GM18858 (cell line): ENCODE results near the gene DPY19L1.
A peak's percentile ranks its signal among the peaks of the same experiment; 100 is the strongest.
"Not testable (repeated sequence)": the region's sequence is repeated elsewhere in the genome, so short reads cannot be mapped to it uniquely, and the experiment has no call there.

ENCODE experiments used
- ATAC-seq: cut with Tn5 transposase; IDR thresholded peaks from one replicate; pipeline ENCODE4 v1.9.1; 2021; ENCODE audit not compliant: unreplicated experiment

DPY19L1 gene

GRCh38 chr7:34991938-34992840 lies 45.1 kb downstream of the DPY19L1 start:
- peak; percentile 70 for ATAC-seq

GRCh38 chr7:34988442-34989125 lies 48.7 kb downstream of the DPY19L1 start:
- ATAC-seq: not testable (repeated sequence)

DNA sequence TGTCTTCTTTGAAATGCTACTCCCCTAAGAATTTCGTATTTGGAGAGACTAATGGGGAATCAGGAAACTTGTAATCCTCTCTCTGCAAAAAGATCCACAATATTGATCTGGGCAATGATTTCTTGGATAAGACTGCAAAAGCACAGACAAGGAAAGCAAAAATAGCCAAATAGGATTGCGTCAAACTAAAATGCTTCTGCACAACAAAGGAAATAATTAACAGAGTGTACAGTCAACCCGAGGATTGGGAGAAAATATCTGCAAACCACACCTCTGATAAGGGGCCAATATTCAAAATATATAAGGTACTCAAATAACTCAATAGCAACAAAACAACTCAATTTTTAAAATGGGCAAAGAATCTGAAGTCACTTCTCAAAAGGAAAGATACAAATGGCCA lies 52.1 kb downstream of the DPY19L1 start:
- ATAC-seq: not testable (repeated sequence)

DNA sequence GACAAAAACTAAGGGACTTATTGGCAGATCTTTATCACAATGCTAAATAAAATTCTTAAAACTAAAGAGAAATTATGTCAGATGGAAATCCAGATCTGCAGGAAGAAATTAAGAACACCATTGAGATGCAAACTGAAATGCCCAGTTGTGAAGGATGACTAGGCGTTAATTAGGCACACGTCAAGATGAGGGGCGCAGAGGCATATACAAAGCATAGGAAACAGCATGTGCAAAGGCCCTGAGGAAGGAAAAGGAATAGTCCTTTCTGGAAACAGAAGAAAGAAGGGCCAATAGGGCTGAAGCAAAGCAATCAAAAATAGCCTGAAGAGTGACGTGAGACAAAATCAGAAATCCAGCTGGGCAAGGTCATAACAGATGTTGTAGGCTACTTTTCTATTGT lies 53.1 kb downstream of the DPY19L1 start:
- ATAC-seq: not testable (repeated sequence)

DNA sequence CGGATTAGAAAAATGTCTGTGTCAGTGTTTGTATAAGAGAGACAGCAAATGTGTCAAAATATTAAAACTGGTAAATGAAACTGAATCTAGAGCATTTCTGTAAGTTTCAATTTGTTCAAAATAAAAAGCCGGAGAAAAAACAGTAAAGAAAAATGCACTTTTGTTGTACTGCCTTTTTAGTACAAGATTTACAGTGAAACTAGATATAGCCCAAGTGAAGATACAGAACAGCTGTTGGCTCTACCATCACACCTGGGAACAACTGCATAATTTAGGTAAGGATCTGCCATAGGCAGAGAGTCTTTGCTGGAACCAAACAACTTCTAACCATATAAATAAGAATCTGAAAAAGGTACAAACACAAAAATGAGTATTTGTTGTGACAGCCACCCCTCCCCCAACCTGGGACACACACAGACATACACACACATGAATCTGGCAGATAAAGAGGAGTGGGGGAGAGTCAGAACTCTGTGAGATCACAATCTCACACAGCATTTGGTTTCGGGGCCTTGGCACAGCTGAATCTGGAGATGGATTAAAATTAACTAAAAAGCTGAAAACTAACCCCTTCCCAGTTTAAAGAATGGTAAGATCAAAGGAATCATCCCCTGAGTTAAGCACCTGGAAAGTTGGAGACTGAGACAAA lies 54.8 kb downstream of the DPY19L1 start:
- ATAC-seq: no peak

- ATAC-seq: not testable (repeated sequence)
Observed at GRCh38 chr7:34979124-34979523, 58.2 kb downstream of the DPY19L1 start.

- no peak for ATAC-seq
Observed at GRCh38 chr7:34973400-34973760, 63.9 kb downstream of the DPY19L1 start.

GRCh38 chr7:34972739-34973399 lies 64.4 kb downstream of the DPY19L1 start:
- peak; percentile 80 for ATAC-seq

DNA sequence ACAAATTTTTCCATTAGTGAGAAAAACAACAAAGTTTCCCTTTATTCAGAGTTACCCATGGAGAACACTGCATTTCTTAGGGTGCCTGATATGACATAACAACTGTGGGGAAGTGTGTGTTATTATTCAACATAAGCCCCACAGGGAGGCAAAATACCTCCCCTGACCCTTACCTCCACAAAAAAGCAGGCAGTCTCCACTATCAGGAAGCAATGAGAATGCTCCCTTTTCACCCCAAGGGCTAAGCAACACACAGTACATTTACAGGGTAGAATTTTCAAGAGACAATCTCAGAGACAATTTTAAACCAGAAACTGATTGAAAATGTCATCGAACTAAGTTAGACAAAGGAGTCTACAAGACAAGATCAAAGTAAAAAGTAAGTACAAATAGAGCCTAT lies 69.5 kb downstream of the DPY19L1 start:
- not testable (repeated sequence) for ATAC-seq

GRCh38 chr7:34966504-34966903 lies 70.8 kb downstream of the DPY19L1 start:
- ATAC-seq: not testable (repeated sequence)

DNA sequence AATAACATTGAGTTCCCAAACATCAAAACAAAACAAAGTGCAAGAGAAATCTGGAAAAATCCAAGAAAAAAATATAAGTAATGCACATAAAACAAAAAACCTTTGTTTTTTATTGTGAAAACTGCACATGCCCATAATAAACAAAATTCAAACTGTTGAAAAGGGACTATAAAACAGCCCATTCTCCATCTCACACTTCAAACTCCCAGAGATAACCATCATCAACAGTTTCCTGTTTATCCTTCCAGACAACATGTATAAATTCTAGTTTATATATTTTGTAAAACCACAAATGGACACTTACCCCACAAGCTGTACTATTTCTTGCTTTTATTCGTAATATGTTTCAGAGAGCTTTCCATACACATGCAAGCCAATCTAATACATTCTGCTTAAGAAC lies 79.3 kb downstream of the DPY19L1 start:
- no peak for ATAC-seq

GRCh38 chr7:34952822-34953221 lies 84.5 kb downstream of the DPY19L1 start:
- ATAC-seq: no peak

DNA sequence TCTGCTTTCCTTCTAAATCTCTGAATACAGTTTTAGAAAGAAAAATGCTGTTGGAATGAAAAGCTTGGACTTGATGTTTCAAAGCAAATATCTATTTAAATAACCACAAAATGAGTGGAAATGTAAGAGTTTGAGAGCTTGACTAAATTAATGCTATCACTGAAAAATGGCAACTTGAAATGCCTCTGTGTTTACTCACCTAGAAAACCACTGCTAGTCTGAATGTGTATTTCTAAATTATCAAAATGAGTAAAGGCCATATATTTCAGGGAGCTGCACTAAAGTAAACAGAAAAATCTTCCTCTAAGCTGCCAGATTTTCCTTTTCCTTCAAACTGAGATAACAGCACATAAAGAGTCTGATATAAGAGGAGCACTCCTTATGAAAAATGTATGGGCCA lies 87.9 kb downstream of the DPY19L1 start:
- ATAC-seq: no peak

- not testable (repeated sequence) for ATAC-seq
Observed at GRCh38 chr7:34947427-34947826, 89.9 kb downstream of the DPY19L1 start.

- ATAC-seq: no peak
Observed at GRCh38 chr7:34946486-34946885, 90.8 kb downstream of the DPY19L1 start.

DNA sequence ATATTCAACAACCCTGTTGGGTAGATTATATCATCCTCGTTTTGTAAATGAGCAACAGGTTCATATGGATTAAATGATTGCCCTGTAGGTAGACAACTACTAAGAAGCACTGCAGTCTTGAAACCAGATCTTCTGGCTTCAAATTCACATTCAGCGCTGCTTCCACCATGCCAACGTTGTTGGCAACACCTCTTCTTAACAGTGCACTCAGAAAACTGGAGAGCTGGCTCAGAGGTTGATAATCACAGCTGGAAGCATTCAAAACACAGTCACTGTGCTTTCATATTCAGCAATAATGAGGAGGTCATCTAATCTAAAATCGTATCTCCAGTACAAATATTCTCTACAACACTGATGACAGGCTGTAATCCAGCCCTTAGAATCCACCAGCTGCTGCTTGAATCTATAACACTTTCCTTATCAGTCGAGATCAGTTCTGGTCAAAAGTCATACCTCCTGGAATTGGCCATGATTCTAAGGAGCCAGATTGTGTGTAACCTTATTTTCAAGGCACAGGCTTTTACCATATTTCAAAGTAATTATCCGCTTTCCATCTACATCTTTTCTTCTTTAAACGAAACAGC lies 91.3 kb downstream of the DPY19L1 start:
- ATAC-seq: not testable (repeated sequence)

DNA sequence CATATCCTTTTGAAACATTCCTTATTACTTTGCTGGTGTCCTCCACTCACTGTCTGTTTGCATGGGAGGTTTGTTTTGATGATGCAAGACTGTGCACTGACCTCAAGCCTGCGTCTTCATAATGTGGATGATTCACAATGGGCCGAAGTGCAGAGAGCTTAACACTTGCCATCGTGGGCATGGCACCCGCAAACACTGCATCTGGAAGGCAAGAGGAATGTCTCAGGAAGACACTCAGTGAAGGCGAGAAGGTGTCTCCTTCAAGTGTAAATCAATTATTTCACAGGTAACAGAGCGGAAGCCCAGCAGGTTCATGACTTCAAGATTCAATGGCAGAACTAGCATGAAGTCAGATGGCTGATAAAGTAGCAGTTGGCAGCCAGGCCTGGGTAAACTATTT lies 98.1 kb downstream of the DPY19L1 start:
- no peak for ATAC-seq

GRCh38 chr7:34935735-34936165 lies 101.5 kb downstream of the DPY19L1 start:
- peak; percentile 43 for ATAC-seq

DNA sequence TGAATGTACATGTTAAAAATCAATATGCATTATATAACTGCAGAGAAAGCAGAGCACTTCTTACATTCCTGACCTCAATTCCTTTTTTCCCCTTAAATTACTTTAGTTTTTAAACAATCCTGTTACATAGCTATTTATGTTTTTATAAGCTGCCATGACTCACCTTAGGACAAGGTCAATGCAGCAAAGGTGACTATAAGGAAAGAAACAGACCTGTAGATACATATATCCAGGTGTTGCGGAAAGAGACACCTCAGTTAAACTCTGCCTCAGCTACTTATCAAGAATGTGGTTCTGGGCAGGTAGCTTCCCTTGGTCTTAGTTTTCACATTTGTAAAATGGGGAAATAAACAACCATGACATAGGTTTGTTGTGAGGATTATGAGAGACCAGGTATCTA lies 105.5 kb downstream of the DPY19L1 start:
- ATAC-seq: no peak

- ATAC-seq: not testable (repeated sequence)
Observed at GRCh38 chr7:34929783-34930182, 107.5 kb downstream of the DPY19L1 start.

- ATAC-seq: no peak
Observed at GRCh38 chr7:34928560-34928959, 108.7 kb downstream of the DPY19L1 start.
